IPS-NIHi11 (cell line): ENCODE results near the gene STPG4.

Source experiments
- DNase-seq: peaks from one replicate; pipeline ENCODE4 v3.0.0; 2012; ENCODE audit warnings: mixed read lengths, low spot score

The STPG4 gene

DNA sequence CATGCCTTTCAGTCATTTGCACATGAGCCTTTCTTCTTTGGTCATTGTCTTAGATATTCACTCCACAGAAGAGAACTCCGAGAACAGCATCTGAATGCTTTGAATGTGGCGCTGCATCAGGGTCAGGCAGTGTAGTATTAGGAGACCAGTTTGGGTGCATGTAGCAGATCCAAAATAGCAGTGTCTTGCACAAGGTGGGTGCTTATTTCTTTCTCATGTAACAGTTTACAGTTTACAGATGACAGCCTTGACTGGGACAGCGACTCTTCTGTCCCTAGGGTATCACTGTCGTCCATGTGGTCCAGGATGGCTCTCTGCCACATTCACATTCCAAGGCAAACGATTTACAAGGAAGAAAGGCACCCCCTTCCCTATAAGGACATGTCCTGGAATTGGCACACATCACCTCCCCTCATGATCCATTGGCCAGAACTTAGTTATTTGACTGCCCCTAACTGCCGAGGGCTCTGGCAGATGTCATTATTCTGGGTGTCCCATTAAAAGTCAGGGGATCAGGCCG, 101.0 kb downstream of the STPG4 start:
- no peak for DNase-seq

GRCh38 chr2:47052847-47053246, 102.3 kb downstream of the STPG4 start:
- no peak for DNase-seq

GRCh38 chr2:47051562-47051961, 103.5 kb downstream of the STPG4 start:
- DNase-seq, result no peak

GRCh38 chr2:47050762-47051161, 104.3 kb downstream of the STPG4 start:
- DNase-seq, result no peak

DNA sequence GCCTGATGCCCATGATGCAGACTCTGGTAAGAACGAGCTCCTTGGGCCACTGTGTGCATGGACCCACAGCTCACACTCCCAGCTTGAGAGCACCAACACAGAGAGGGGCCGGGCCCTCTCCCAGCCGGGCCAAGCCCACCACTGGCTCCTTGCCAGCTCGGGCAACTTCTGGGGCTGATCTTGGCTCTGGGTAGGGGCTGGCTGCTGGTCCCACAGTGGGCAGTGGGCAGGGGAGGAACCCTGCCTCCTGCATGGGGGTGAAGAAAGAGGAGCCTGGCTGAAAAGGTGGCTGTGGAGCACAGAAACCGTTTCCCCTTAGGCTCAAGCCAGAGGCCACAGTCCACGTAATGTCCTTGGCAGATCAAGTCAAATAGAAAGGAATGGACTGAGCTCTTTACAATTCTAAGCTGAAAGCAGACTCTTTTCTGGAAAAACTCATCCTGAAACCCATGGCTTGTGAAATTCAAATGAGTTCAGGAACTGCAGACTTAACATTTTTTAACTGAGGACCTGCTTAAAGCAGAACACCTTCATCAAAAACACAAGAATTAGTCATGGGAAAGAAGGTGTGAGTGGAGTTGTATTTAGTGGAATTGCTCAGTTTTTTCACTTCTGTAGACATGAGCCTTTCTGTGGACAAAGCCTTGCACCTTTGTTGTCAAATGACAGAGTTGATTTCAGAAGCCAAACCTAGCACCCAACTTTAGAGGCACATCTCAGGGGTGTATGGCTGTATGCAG, 104.9 kb downstream of the STPG4 start:
- no peak for DNase-seq

GRCh38 chr2:47049502-47049901, 105.6 kb downstream of the STPG4 start:
- DNase-seq, result no peak

DNA sequence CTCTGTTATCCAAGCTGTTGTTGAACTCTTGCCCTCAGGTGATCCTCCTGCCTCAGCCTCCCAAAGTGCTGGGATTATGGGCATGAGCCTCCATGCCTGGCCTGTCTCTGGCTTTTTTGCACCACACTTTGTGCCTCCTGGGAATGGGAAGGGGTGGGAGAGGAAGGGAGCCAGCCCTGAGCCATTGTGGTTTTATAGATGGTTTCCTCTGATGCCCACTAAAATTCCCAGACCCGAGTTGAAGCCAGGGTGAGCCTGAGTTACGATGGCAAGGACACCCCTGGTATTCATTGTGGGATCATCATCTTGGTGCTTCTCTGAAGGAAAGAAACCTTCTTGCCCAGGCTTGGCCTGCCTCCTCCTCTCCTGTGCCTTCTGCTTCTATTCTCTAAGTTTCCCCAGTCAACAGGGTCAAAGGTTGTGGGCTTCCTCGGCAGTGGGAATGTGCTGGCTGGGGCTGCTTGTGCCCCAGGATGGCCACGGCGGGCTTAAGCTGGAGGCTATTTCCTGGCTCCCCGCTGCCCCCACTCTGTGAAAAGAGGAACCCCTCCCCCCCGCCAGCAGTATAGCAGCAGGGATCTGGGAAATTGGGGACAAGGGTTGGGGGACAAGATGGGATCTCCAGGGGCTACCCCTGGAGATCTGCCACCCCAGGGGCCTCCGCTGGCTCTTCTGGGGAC, 106.2 kb downstream of the STPG4 start:
- peak; percentile 34 for DNase-seq

DNA sequence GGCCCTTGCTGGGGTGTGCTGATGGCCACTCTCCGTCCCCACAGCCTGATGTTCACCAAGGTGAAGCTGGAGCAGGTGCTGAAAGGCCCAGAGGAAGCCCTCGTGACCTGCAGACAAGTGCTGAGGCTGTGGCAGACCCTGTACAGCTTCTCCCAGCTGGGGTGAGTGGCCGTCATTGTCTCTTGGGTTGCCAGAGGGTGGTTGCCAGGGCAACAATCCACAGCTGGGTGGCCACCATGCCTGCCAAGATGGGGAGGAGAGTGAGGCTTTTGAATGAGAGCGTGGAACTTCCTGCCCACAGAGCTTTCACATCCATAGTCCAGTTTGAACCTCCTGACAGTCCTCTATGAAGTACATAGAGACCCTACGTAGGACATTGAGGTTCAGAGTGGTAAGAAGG, 108.8 kb downstream of the STPG4 start:
- no peak for DNase-seq

GRCh38 chr2:47043891-47044239, 111.2 kb downstream of the STPG4 start:
- no peak for DNase-seq

DNA sequence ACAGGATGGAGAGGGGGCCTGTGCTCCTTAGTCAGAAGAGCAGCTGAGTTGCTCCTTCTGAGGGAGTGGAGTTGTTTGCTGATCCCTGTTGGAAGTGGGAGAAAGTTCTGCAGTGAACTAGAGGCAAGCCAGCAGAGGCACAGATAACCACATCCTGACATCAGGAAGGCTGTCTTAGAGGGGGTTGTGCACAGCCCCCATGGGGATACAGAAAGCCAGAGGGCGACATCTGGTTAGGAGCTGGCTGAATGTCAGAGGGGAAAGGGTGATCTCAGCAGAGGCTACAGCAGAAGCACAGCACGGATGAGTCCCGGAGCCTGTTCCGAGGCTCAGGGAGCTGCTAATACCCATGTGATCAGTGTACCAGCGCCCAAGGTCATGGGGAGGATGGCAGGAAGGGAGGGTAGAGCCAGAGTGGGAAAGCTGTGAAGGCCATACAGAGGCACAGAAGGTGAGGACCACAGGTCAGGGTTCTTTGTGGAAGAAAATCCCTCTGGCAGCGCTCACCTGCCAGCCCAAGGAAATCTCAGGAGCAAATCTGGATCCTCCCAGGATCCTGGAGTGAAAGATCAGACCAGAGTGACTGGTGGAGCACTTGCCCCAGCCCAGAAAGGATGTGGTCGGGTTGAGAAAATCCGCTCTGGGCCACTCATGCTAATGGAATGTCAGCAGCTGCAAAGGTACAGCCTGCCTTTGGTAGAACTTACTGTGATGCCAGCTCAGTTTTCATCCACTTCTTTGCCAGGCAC, 111.8 kb downstream of the STPG4 start:
- peak; percentile 72 for DNase-seq

DNA sequence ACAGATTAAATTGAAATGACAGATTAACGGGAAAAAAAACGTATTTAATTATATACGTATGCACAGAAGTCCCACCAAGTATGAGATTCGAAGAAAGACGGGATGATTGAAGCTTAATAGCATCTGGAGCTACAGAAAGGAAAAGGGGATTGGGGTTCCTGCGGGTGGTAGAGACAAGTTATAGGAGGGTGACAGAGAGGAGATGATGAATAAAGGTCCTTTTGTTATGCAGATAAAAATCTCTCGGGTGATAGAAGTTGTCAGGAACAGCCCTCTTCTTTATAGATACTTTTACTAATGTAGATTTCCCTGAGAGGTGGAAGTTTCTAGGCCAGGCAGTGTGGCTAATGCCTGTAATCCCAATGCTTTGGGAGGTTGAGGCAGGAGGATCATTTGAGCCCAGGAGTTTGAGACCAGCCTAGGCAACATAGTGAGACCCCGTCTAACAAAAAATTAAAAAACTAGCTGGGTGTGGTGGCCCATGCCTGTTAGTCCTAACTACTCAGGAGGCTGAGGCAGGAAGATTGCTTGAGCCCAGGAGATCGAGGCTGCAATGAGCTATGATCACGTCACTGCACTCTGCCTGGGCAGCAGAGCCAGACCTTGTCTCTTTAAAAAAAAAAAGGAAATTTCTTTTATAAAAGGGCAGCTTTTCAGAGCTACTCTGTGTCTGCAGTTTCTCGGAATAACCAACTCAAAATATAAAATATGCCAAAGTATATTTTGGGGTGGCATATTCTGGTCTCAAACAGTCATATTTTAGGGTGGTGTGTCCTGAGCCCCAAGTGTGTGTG, 113.0 kb downstream of the STPG4 start:
- no peak for DNase-seq

DNA sequence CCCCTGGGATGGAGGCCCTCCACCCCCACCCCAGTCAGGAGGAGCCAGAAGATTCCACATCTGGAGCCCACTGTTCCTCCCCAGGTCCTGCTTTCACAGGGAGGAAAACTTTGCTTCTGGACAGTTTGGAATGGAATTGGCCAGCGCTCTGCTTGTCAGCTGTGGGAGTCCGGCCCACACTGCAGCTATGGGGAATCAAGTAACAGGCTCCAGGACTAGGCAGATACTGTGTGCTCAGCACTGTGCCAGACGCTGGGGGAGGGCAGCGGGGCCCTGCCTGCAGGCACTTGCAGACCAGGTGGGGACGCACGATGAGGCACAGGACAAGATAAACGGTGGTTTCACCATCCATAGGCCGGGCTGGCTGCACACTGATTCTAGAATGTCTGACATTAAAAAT, 114.0 kb downstream of the STPG4 start:
- DNase-seq, result no peak

DNA sequence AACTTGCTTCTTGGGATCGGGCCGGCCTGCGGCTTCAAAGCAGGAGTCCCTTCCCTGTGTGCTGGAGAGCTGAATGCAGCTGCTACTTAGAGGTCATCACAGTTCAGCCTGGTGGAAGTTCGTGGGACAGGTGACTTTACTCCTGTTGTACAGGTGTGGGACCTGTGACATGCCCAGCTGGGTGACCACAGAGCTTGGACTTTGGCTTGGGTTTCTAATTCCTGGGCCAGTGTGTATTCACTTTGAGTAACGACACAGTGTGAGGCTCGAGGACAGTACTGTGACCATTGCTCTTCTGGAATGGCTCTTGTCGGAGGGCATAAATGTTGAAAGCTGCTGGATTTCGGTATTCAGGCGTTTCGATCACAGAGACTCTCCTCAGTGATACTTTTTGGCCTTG, 114.5 kb downstream of the STPG4 start:
- no peak for DNase-seq

- DNase-seq, result no peak
These were observed 115.1 kb downstream of the STPG4 start for GRCh38 chr2:47039913-47040562.

DNA sequence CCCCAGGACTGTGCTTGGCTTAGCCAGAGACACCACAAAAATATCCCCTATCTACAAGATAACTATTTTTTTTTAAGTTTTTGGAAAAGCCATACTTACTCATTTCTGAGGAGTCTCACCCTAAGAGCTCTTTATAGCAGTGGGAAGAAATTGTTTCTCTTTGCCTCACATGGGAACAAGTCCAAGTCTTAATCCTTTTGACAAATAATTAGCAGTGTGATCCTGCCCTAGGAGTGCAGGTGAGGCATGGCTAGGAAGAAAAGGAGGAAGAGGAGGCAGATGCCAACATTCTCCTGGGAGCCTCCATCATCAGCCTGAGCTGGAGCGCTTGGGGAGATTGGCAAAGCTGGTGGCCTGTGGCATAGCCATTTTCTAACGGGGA, 115.6 kb downstream of the STPG4 start:
- no peak for DNase-seq

DNA sequence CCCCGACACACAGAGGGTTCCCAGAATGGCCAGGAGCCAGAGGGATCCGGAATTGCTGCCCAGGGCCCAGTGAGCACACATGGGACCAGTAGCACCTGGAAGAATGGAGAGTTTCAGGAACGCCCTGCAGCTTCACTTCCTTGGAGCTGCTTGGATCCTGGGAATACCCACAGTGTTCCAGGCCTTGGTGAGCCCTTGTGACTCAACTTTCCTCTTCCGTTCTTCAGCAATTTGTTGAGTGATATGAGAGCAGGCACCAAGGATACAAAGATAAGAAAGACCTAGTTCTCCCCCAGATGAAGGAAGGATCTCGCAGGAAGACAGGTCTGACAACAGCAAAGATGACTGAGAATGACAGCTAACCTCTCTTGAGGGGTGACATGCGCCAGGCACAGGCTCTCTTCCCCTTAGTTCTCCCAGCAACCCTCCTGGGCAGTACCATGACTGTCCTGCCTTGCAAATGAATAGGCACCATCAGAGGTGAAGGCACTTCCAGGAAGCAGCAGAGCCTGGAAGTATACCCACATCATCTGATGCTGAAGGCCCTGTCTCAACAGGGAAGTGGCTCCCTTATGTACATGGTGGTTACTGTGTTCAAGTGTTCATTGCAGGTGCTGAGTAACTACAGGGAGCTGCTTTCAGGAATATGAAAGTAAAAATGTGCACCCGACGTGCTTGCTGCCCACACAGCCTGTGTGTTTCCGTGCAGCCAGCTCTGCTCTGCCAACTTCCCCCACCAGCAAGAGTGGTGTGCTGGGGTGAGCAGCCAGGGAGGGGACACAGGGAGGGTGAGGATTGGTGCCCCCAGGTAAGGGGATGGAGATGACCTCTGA, 116.2 kb downstream of the STPG4 start:
- no peak for DNase-seq

- DNase-seq, result no peak
These were observed 117.4 kb downstream of the STPG4 start for GRCh38 chr2:47037678-47038077.
